C1 segment of cervical spinal cord (tissue), 14 donors: ENCODE data around the gene HADHA.

Source experiments
- DNase-seq, 14 donors: peaks; one replicate each; lab custom pipeline; 2025; lab: John Stamatoyannopoulos, UW

Gene HADHA

GRCh38 chr2:26245231-26245732, 850 bp upstream of the HADHA start:
- peak in 10 of 14 donors; percentile 41 to 73 (median 60) for DNase-seq

- DNase-seq, result peak in 3 of 14 donors; percentile 58 to 68 (median 60)
Measured at GRCh38 chr2:26243470-26244308, 743 bp downstream of the HADHA start.

- no peak for DNase-seq
Measured at GRCh38 chr2:26241928-26242436, 2.5 kb downstream of the HADHA start.

GRCh38 chr2:26238311-26238958, 6.0 kb downstream of the HADHA start:
- no peak for DNase-seq

GRCh38 chr2:26237868-26238267, 6.6 kb downstream of the HADHA start:
- no peak for DNase-seq

- no peak for DNase-seq
Measured at GRCh38 chr2:26235089-26235488, 9.3 kb downstream of the HADHA start.

GRCh38 chr2:26230806-26231205, 13.6 kb downstream of the HADHA start:
- no peak for DNase-seq

GRCh38 chr2:26229595-26229994, 14.8 kb downstream of the HADHA start:
- DNase-seq, result no peak

- DNase-seq, result no peak
Measured at GRCh38 chr2:26224095-26224494, 20.3 kb downstream of the HADHA start.

- DNase-seq, result peak in 2 of 14 donors; percentile 9 to 38
Measured at GRCh38 chr2:26223018-26223417, 21.4 kb downstream of the HADHA start.

- DNase-seq, result no peak
Measured at GRCh38 chr2:26217720-26218119, 26.7 kb downstream of the HADHA start.

- no peak for DNase-seq
Measured at GRCh38 chr2:26216587-26216986, 27.8 kb downstream of the HADHA start.

GRCh38 chr2:26215833-26216232, 28.6 kb downstream of the HADHA start:
- no peak for DNase-seq

- DNase-seq, result no peak
Measured at GRCh38 chr2:26214759-26215158, 29.7 kb downstream of the HADHA start.

GRCh38 chr2:26212011-26212410, 32.4 kb downstream of the HADHA start:
- no peak for DNase-seq

GRCh38 chr2:26203906-26204305, 40.5 kb downstream of the HADHA start:
- no peak for DNase-seq

- DNase-seq, result no peak
Measured at GRCh38 chr2:26202981-26203490, 41.4 kb downstream of the HADHA start.

GRCh38 chr2:26197516-26197915, 46.9 kb downstream of the HADHA start:
- DNase-seq, result no peak

GRCh38 chr2:26196683-26197418, 47.6 kb downstream of the HADHA start:
- no peak for DNase-seq

GRCh38 chr2:26195040-26195984, 49.1 kb downstream of the HADHA start:
- no peak for DNase-seq
